GM21526 (cell line): ENCODE measurements around the gene CGB3.
"Not testable (repeated sequence)": the region's sequence is repeated elsewhere in the genome, so short reads cannot be mapped to it uniquely, and the experiment has no call there.

Experiments used
- ATAC-seq: cut with Tn5 transposase; IDR thresholded peaks from one replicate; pipeline ENCODE4 v1.9.1; 2021; ENCODE audit warnings: moderate library complexity; ENCODE audit not compliant: unreplicated experiment, low FRiP score

CGB3 gene

DNA sequence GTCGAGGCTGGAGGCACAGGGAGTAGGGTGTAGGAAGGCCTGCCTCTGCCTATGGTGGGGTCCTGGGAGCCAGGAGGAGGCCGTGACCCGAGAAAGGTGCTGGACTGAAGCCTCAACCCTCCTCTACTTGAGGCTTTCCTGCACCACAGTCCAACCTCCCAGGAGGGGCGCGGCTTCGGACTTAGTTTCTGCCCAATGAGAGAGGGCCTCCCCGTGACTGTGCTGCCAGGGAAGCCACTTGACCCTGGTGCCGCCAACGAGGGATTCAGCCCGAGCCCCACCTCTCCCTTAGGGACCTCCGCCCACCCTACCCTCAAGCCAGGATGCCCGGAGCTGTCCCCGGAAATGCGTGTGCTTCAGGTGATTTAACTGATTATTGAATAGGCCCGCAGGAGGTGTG lies at the start of gene CGB3:
Gene CGB3, minus strand, starts transcription at position 101 of the 400 bp plus-strand sequence. CDS start 362 bp downstream, outside the sequence.
- ATAC-seq = not testable (repeated sequence)

DNA sequence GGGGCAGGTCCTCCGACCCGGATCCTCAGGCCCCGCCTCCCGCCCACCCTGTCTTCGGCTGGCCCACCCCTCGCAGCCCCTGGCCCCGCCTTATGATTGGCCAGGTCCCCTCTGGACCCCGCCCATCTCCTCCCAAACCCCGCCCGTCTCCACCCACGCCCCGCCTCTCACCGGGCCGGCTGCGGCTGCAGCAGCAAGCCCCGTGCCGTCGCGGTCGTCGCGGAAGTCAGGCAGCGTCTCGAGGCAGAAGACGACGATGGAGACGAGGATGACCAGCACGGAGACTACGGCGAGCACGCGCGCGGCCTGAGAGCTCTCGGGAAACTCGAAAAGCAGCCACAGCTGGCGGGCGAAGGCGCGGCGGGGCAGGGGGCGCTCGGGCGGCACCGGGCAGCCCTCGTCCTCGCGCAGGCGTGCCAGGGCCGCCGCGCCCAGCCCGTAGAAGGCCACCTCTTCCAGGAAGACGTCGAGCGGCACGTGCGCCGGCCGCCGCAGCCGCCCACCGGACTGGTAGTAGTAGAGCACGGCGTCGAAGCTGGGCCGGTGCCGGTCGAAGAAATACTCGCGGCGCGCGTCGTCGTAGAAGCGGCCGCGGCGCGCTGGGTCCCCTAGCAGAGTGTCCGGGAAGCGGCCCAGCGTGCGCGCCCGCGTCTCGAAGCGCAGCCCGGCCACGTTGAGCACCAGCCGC lies 47.9 kb upstream of the CGB3 start:
- no peak for ATAC-seq

DNA sequence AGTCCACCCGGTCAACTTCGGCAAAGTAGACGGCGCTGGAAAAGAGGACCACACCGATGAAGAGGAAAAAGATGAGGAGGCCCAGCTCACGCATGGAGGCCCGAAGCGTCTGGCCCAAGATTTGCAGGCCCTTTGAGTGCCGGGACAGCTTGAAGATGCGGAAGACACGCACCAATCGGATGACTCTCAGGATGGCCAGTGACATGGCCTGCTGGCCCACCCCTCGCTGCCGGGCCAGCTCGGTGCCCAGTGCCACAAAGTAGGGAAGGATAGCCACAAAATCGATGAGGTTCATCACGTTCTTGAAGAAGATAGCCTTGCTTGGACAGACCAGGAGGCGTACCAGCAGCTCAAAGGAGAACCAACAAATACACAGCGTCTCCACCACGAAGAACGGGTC lies 46.3 kb upstream of the CGB3 start:
- ATAC-seq = no peak

DNA sequence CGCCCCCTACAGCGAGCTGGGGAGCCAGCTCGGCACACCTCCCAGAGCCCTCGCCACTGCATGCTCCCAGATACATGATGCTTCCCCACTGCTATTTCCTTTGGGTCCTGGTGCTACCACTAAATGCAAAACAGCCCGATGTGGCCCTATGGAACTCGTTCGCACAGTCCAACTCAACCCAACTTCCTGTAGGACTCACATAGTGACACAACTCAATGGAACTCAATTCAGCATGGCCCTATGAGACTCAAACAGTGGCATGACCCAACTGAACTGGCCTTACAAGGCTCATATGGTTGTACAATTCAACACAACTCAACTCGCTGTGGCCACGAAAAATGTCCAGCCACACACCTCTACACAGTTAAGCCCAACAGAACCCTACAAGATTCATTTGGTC lies 44.9 kb upstream of the CGB3 start:
- no peak for ATAC-seq

DNA sequence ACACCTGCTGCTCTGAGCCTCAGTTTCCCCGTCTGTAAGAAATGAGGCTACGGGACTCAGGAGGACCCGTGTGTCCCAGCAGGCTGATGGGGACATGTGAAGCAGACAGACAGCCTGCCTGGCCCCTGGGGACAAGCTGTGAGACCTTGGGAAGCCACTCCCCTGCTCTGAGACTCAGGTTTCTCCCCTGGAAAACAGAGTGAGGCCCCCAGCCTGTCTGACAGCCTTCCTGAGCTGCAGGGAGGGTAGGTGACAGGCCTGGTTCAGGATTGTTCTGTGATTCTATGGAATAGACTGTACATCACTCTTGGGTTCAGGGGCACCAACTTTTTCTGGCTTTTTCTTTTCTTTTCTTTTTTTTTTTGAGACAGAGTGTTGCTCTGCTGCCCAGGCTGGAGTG lies 43.4 kb upstream of the CGB3 start:
- ATAC-seq = no peak

DNA sequence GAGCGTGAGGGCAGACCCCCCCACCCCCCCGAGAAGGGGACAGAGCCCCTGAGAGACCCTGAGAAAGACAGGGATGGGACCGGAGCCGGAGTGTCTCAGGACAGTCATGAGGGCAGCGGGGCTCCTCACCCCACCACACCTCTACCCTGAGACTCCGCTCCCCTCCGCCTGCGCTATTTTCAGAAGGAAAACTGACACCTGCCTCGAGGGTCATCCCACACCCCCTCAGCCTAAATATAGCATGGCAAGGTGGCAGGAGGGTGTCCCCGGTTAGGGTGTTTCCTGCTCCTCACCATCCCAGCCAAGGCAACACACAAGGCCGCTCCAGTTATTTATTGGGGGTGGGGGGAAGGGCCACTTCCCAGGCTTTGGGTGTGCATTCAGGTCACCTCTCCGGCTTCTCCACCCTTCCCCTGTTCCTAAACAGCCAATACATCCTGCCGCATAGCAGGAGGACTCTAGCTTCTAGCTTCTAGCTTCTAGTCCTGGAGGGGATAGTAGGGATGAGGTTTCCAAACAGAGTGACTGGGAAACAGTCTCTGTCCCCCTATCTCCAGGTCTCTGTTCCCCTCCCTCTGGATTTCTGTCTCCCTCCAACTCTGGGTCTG lies 41.9 kb upstream of the CGB3 start:
- ATAC-seq = no peak

DNA sequence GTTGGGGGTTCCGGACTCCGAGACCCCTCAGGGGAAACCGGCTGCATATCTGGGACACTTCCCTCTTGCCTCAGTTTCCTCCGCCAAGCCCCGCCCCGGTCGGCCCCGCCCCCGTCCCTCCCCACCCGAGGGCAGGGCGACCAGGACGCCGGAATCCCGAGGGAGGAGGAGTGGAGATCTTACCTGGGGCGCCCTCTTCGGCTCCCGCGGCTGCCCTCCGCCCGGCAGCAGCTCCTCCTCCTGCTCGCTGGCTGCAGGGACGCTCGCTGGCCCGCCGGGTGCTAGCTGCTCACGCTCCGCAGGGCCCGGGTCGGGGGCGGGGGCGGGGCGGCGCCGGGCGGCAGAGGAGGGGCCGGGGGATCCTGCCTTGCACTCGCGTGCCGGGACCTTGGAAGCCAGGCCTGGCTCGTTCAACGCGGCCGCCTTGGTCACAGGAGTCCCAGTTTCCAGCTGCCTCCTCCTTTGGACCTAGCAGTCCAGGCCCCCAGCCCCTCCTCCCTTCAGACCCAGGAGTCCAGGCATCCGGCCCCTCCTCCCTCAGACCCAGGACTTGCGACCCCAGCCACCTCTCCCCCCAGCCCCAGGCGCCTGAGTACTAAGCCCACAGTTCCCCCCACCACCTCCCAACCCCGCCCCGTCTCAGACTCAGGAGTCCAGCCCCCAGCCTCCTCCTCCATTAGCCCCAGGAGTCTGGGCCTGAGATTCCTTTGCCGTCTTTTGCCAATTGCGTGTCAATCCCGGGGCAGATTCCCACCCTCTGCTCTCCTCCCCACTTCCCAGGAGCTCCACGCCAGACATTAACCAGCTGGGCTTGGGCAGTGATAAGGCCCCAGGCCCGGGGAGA lies 40.9 kb upstream of the CGB3 start, which contains the start of gene NTF4:
Gene NTF4, minus strand, starts transcription at position 51 of the 844 bp plus-strand sequence. CDS start 2,821 bp downstream, outside the sequence.
- no peak for ATAC-seq

DNA sequence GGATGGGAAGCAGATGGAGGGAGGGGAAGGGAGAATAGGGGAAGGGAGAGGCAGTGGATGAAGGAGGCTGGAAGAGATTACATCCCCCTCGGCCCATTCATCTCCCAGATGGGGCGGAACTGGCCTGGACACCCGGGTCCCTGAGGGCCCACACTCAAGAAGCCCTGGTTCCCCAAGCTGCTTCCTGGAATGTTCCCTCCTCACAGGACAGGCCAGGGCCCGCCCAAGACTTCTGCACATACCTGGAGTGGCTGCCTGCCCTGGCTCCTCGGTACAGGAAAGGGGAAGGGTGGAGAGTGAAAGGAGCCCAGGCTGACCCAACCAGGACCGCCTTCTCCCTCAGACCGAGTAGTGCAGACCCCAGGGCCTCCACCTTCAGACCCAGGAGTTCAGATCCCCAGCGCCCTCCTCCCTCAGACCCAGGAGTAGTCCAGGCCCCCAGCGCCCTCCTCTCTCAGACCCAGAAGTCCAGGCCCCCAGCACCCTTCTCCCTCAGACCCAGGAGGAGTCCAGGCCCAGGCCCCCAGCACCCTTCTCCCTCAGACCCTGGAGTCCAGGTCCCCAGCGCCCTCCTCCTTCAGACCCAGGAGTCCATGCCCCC lies 40.0 kb upstream of the CGB3 start:
- ATAC-seq = no peak

DNA sequence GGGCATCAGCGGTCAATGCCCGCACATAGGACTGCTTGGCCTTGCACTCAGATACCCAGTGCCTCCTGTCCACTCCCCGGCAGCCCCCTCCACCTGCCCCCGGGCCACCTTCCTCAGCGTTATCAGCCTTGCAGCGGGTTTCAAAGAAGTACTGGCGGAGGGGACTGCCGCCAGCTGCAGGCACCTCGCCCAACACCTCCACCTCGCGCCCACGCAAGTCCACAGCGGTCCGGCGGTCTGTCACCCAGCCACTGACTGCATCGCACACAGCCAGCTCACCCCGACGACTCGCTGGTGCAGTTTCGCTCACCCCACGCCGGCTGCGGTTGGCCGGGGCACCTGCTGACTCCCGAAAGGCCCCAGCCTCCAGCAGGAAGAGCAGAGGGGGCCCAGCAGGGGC lies 37.3 kb upstream of the CGB3 start:
- no peak for ATAC-seq

DNA sequence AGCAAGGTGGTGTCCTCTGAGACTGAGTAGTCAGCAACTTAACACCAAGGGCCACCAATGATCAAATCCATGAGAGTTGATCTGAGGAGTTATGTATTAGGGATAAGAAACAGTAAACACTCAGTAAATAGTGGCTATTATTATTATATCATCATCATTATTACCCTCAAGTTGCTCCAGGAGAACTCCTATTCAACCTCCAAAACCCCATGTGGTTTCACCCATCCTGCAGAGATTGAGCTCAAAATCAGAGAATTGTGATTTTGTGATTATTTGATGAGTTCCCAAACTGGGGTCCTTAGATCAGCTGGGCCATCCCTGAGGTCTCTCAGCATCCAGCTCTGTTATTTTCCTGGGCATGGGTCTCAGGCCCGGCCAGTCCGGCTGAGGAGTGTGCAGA lies 36.9 kb upstream of the CGB3 start:
- no peak for ATAC-seq

DNA sequence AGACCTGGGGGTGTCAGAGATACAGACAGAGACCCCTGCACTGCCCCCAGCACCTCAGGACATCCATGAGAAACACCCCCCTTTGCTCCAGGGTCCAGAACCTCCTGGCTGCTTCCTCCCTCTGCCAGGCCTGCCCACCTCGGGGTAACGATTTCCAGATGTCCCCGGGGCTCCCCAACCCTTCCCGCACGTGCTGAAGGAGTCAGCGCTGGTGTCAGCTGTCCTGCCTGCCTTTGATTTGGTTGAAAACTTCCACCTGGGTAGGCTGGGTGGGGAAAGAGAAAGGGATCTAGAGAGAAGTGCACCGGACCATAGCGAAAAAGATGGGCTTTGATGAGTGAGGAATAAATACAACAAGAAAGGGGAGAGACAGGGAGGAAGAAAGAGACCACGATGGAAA lies 34.9 kb upstream of the CGB3 start:
- ATAC-seq = no peak

DNA sequence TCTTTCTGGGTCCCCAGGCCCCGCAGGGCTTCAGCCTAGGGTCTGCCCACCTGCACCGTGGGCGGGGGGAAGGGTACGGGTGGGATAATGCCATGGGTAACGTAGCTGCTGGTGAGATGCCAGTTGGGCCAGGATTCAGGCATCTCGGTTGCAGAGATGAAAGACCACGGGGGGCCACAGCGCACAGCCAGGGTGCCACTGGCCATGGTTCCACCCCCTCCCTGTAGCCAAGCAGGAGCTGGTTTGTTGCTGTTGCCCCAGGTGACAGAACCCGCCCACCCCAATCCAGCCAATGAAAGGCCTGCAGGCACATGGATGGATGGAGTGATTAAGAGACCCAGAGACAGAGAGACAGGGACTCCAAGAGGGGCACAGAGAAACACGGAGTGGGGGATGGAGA lies 34.4 kb upstream of the CGB3 start:
- no peak for ATAC-seq

DNA sequence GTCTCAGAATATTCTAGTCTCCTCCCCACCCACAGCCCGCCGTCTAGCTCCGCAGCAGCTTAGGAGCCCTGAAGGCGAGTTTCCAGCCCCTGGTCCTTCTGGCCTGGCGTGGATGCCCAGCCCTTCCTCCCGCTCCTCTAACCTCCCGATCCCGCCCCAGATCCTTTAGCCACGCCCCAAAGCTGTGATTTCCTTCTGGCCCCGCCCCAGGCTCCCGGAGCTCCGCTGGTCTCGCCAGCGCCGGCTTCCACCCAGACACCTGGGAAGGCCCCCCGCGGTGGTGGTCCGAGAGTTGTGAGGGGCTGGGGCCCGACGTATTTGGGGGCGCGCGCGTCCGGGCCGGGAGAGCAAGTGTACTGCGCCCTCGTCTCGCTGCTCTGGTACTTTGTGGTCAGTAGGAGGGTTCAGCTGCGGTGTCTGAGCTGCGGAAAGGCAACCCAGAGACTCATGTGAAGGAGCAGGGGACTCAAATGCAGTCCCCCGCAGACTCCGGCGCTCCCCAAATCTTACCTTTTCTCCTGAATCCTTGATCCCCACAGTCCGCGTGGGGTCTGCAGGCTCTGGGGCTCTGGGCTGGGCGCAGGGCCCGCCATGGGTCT lies 33.6 kb upstream of the CGB3 start, which contains the start of gene CGB7:
Gene CGB7, minus strand, starts transcription at position 114 of the 599 bp plus-strand sequence. CDS start 2,374 bp downstream, outside the sequence.
- ATAC-seq = no peak

DNA sequence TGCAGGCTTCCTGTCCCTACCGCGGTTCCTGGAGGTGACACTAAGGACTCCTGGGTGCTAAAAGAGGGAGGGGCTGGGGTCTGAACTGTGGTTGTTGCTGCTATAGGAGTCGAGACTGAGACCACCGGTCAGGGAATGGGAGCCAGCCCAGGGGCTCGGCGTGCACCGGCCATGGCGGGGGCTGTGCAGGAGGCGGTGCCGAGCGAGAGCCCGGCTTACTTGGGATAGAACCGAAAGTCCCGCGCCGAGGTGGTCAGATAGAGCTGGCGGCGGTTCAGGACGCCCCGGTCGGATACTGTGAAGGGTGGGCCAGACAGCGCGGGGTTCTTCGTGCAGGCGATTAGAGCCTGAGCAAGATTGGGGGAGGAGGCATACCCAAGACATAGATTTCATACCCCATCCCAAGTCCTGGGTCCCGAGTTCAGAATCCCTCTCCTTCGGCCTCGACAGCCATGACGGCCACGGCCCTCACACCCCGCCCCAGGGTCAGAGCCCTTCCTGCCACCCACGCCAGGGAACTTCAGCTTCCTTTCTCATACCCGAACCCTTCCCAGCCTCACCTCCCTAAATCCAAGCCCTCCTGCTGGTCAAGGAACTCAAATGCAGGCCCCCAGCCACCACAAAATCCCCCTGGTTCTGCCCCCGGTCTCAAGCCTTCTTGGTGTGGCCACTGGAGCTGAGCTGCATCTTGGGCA lies 32.9 kb upstream of the CGB3 start:
- ATAC-seq = not testable (repeated sequence)

DNA sequence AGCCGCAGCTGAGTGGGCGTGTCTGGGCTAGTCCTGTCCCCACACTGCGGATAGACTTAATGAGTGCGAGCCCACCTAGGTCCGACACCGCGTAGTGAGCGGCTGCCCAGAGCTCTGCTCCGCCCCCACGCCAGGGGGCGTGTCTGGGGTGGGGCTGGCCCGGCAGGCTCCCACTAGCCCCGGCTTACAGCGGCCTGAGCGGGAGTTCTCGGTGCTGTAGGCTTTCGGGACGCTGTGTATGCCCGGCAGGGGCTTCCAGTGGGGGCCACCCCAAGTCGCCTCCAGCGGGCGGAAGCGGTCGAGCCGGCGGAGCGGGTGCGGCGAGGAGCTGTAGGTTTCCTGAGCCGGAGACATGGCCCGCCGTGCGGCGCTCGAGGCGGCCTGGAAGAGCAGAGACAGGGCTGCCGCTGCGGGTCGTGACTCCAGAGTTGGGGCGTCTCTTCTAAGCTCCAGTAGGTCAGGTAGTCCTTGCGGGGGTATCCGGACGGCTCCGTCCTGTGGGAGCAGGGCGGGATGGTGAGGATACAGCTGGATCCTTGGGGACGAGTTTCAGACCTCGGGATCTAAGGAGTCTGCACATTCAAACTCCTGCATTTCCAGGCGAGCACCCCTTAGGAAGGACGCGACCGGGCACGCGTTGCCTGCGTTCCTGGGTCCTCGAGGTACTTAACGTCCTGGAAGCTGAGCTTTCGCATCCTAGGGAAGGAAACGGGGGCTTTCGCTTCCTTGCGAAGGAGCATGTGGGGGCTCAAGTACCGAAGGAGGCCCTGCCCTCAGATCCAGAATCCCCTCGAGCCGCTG lies 32.2 kb upstream of the CGB3 start:
- ATAC-seq = no peak

DNA sequence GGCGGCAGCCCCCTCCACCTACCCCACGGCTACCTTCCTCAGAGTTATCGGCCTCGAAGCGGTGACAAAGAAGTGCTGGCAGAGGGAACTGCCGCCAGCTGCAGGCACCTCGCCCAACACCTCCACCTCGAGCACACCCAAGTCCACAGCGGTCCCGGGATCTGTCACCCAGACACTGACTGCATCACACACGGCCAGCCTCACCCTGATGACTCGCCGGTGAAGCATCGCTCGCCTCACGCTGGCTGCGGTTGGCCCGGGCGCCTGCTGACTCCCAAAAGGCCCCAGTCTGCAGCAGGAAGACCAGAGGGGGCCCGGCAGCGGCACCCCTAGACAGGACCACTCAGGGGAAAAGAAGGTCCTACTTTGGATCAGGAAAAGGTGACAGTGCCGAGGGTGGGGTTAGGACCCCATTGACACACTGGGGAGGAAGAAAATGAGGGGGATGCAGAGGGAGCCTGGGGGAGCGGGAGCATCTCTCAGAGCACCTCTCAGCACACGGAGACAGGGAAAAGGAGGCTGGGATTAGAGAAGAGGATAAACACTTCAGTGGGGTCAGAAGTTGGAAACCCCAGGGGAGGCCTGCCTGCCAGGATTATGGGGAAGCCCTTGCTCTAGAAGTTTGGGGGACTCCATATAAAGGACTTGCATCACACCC lies 26.4 kb upstream of the CGB3 start:
- not testable (repeated sequence) for ATAC-seq

DNA sequence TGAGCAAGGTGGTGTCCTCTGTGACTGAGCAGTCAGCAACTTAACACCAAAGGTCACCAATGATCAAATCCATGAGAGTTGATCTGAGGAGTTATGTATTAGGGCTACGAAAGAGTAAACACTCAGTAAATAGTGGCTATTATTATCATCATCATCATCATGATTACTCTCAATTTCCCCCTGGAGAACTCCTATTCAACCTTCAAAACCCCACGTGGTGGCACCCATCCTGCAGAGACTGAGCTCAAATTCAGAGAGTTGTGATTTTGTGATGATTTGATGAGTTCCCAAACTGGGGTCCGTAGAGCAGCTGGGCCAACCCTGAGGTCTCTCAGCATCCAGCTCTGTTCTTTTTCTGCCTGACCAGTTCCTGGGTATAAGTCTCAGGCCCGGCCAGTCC lies 25.7 kb upstream of the CGB3 start:
- ATAC-seq = not testable (repeated sequence)

DNA sequence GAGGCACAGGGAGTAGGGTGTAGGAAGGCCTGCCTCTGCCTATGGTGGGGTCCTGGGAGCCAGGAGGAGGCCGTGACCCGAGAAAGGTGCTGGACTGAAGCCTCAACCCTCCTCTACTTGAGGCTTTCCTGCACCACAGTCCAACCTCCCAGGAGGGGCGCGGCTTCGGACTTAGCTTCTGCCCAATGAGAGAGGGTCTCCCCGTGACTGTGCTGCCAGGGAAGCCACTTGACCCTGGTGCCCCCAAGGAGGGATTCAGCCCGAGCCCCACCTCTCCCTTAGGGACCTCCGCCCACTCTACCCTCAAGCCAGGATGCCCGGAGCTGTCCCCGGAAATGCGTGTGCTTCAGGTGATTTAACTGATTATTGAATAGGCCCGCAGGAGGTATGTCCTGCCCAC lies 24.9 kb upstream of the CGB3 start, which contains the start of gene CGB8:
Gene CGB8, minus strand, starts transcription at position 101 of the 400 bp plus-strand sequence. CDS start 372 bp downstream, outside the sequence.
- not testable (repeated sequence) for ATAC-seq
